SU-DHL-6 (cell line): ENCODE data around the gene DPP4.

Experiments used
- CTCF ChIP-seq: fragments of 200-600 bp; sonication (generic); IDR thresholded peaks from one replicate; pipeline ENCODE4 v1.5.1; 2017; ENCODE audit warnings: antibody characterized with exemption, mild to moderate bottlenecking, low read length, moderate library complexity; ENCODE audit not compliant: insufficient read depth, poor library complexity, severe bottlenecking
- EZH2phosphoT487 ChIP-seq: fragments of 200-600 bp; sonication (generic), shearing (Covaris generic); conservative IDR thresholded peaks from 2 replicates; pipeline ENCODE4 v1.6.1; 2018; ENCODE audit warnings: mild to moderate bottlenecking, antibody characterized with exemption, low read length, moderate library complexity, mixed read lengths

DNA sequence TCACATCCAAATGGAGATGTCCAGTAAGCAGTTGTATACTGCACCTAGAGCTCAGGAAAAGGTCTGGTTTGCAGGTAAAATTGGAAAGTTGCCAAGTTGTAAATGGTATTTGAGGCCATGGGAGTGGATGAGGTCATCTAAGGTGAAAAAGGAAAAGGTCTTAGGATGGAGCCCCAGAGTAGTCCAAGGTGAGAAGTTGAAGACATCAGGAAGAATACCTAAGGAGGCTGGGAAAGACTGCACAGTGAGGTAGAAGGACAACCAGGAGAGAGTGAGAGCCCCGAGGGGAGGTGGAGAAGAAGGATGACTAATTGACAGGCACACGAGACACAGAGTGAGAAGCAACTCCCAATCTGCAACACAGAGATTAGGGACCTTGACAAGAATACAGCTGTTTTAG is 10.7 kb downstream of the DPP4 start:
- TF ChIP-seq CTCF: no peak
- no peak for TF ChIP-seq EZH2phosphoT487
